Loucy (cell line): Measurements from ENCODE around the gene TGM5.

ENCODE experiments used
- EZH2phosphoT487 ChIP-seq: fragments of 200-600 bp; IDR thresholded peaks from 2 replicates; pipeline ENCODE4 v1.6.1; 2018; ENCODE audit warnings: antibody characterized with exemption, mild to moderate bottlenecking, moderate library complexity, borderline replicate concordance
- TF ChIP-seq, protein P1 (sequence below): fragments of 200-600 bp; sonication (generic); conservative IDR thresholded peaks from 2 replicates; pipeline ENCODE4 v1.5.1; 2014; ENCODE audit warnings: mild to moderate bottlenecking, antibody characterized with exemption, low read length

DNA sequence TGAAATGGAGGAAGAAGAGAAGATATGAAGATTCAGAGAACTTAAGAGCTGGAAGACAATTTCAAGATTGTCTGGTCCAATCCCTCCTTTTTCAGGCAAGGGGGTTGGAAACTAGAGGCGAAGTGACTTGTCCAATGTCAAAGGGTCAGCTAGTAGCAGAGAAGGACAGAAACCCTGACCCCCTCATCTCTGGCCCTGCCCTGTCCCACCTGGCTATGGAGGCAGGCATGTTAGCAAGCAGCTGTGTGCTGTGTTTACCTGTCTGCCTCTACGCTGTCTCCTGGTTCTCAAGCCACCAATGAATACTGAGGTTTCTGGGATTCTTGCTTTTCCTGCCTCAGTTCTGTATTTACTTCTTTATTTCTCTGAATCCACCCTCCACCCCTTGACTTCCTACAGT lies 342 bp downstream of the TGM5 start:
- TF ChIP-seq, protein P1, sequence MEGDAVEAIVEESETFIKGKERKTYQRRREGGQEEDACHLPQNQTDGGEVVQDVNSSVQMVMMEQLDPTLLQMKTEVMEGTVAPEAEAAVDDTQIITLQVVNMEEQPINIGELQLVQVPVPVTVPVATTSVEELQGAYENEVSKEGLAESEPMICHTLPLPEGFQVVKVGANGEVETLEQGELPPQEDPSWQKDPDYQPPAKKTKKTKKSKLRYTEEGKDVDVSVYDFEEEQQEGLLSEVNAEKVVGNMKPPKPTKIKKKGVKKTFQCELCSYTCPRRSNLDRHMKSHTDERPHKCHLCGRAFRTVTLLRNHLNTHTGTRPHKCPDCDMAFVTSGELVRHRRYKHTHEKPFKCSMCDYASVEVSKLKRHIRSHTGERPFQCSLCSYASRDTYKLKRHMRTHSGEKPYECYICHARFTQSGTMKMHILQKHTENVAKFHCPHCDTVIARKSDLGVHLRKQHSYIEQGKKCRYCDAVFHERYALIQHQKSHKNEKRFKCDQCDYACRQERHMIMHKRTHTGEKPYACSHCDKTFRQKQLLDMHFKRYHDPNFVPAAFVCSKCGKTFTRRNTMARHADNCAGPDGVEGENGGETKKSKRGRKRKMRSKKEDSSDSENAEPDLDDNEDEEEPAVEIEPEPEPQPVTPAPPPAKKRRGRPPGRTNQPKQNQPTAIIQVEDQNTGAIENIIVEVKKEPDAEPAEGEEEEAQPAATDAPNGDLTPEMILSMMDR = no peak
- no peak for TF ChIP-seq EZH2phosphoT487
